Subcutaneous abdominal adipose tissue (tissue), 5 donors: ENCODE results near the gene GLCE.
"Not testable (repeated sequence)": the region's sequence is repeated elsewhere in the genome, so short reads cannot be mapped to it uniquely, and the experiment has no call there.

ENCODE experiments used
- H3K27ac ChIP-seq: one replicate; pipeline ENCODE4 v1.7.0; 2013; ENCODE audit warnings: low read depth, mild to moderate bottlenecking, inconsistent platforms, low read length, moderate library complexity
- H3K27me3 ChIP-seq, 5 donors: one replicate each; pipeline ENCODE4 v1.7.0; 2013; ENCODE audit warnings: low read length in 5 of 5, inconsistent platforms in 1 of 5; ENCODE audit not compliant: control insufficient read depth in 5 of 5, insufficient read depth in 4 of 5
- H3K36me3 ChIP-seq, 5 donors: one replicate each; pipeline ENCODE4 v1.7.0; 2013; ENCODE audit warnings: low read length in 5 of 5; ENCODE audit not compliant: control insufficient read depth in 5 of 5, insufficient read depth in 5 of 5
- H3K4me1 ChIP-seq, 5 donors: one replicate each; pipeline ENCODE4 v1.7.0; 2013; ENCODE audit warnings: low read length in 5 of 5, mild to moderate bottlenecking in 3 of 5, moderate library complexity in 1 of 5; ENCODE audit not compliant: control insufficient read depth in 5 of 5, insufficient read depth in 5 of 5
- H3K4me3 ChIP-seq, 5 donors: one replicate each; pipeline ENCODE4 v1.7.0; 2013; ENCODE audit warnings: low read length in 5 of 5, low read depth in 1 of 5
- H3K9ac ChIP-seq, 5 donors: one replicate each; pipeline ENCODE4 v1.7.0; 2013; ENCODE audit warnings: low read length in 5 of 5, mild to moderate bottlenecking in 4 of 5, moderate library complexity in 3 of 5
- H3K9me3 ChIP-seq, 5 donors: one replicate each; pipeline ENCODE4 v1.7.0; 2013; ENCODE audit warnings: low read length in 5 of 5; ENCODE audit not compliant: control insufficient read depth in 5 of 5
- donor health status: healthy.
- donor health status: healthy.
- donor health status: healthy.
- donor health status: healthy.
- donor health status: healthy.

The GLCE gene

GRCh38 chr15:69289342-69290146 is 129.1 kb downstream of the GLCE start:
- Histone ChIP-seq H3K36me3 (no peaks in the 10 kb centered on the region), H3K27me3 (no peaks in the 10 kb centered on the region), H3K9me3 (peaks cover 0 to under 1% (median 0%) of the 10 kb centered on the region in 5 donors), H3K4me1 (no peaks in the 10 kb centered on the region), H3K9ac (no peak overlapping the region), H3K27ac (no peak overlapping the region), H3K4me3 (no peak overlapping the region)

- Histone ChIP-seq H3K27ac (no peak overlapping the region), H3K9me3 (peaks cover 0 to 8% (median 0%) of the 10 kb centered on the region in 5 donors), H3K4me1 (no peaks in the 10 kb centered on the region), H3K4me3 (no peak overlapping the region), H3K36me3 (no peaks in the 10 kb centered on the region), H3K27me3 (no peaks in the 10 kb centered on the region), H3K9ac (no peak overlapping the region)
Observed at GRCh38 chr15:69290346-69291164, 130.1 kb downstream of the GLCE start.

GRCh38 chr15:69291651-69292050 is 131.2 kb downstream of the GLCE start:
- not testable (repeated sequence) for H3K4me1 ChIP-seq, H3K4me3 ChIP-seq, H3K9me3 ChIP-seq, H3K9ac ChIP-seq, H3K27me3 ChIP-seq, H3K27ac ChIP-seq, H3K36me3 ChIP-seq

- no peak overlapping the region for H3K27ac ChIP-seq
- H3K27me3 ChIP-seq: peaks cover 0 to 12% (median 0%) of the 10 kb centered on the region in 5 donors
- H3K36me3 ChIP-seq: no peaks in the 10 kb centered on the region
- H3K4me1 ChIP-seq: peaks cover 0 to 1% (median 0%) of the 10 kb centered on the region in 5 donors
- H3K9ac ChIP-seq: no peak overlapping the region
- H3K9me3 ChIP-seq: peaks cover 0 to 8% (median 0%) of the 10 kb centered on the region in 5 donors
- H3K4me3 ChIP-seq: no peak overlapping the region
Observed at GRCh38 chr15:69292826-69293420, 132.5 kb downstream of the GLCE start.

- peaks cover 0 to 19% (median 5%) of the 10 kb centered on the region in 5 donors for H3K27me3 ChIP-seq
- H3K36me3 ChIP-seq: no peaks in the 10 kb centered on the region
- no peak overlapping the region for H3K4me3 ChIP-seq
- no peak overlapping the region for H3K9ac ChIP-seq
- peaks cover 0 to 8% (median 0%) of the 10 kb centered on the region in 5 donors for H3K9me3 ChIP-seq
- H3K27ac ChIP-seq: no peak overlapping the region
- peaks cover 0 to 8% (median 3%) of the 10 kb centered on the region in 5 donors for H3K4me1 ChIP-seq
Observed at GRCh38 chr15:69293741-69294615, 133.5 kb downstream of the GLCE start.

GRCh38 chr15:69296606-69297005 is 136.2 kb downstream of the GLCE start:
- peaks cover 5 to 32% (median 22%) of the 10 kb centered on the region in 5 donors for H3K27me3 ChIP-seq
- peaks cover 0 to 15% (median 9%) of the 10 kb centered on the region in 5 donors for H3K4me1 ChIP-seq
- no peak overlapping the region for H3K27ac ChIP-seq
- H3K4me3 ChIP-seq: no peak overlapping the region
- no peak overlapping the region for H3K9ac ChIP-seq
- peaks cover 0 to 8% (median 0%) of the 10 kb centered on the region in 5 donors for H3K9me3 ChIP-seq
- no peaks in the 10 kb centered on the region for H3K36me3 ChIP-seq

- peaks cover 0 to 15% (median 9%) of the 10 kb centered on the region in 5 donors for H3K4me1 ChIP-seq
- H3K4me3 ChIP-seq: no peak overlapping the region
- peaks cover 5 to 40% (median 27%) of the 10 kb centered on the region in 5 donors for H3K27me3 ChIP-seq
- H3K9me3 ChIP-seq: peaks cover 0 to 8% (median 0%) of the 10 kb centered on the region in 5 donors
- H3K27ac ChIP-seq: no peak overlapping the region
- H3K9ac ChIP-seq: no peak overlapping the region
- H3K36me3 ChIP-seq: no peaks in the 10 kb centered on the region
Observed at GRCh38 chr15:69297642-69298353, 137.4 kb downstream of the GLCE start.

- Histone ChIP-seq H3K27ac (no peak overlapping the region), H3K9ac (no peak overlapping the region), H3K4me3 (peak overlapping the region in 3 of 5 donors; percentile 46 to 67 (median 63)), H3K4me1 (peaks cover 0 to 15% (median 9%) of the 10 kb centered on the region in 5 donors), H3K27me3 (peaks cover 5 to 42% (median 30%) of the 10 kb centered on the region in 5 donors), H3K9me3 (peaks cover 0 to 8% (median 0%) of the 10 kb centered on the region in 5 donors), H3K36me3 (no peaks in the 10 kb centered on the region)
Observed at GRCh38 chr15:69298354-69298696, 137.9 kb downstream of the GLCE start.
